CD4-positive, alpha-beta T cell treated with Interleukin-12 subunit alpha and Interleukin-12 subunit beta, for 1 hour (primary cell): Measurements from ENCODE around the gene PACRG.
"Not testable (repeated sequence)": the region's sequence is repeated elsewhere in the genome, so short reads cannot be mapped to it uniquely, and the experiment has no call there.

Experiments used
- DNase-seq: peaks from one replicate; pipeline ENCODE4 v3.0.0-alpha.2; 2020

The PACRG gene

DNA sequence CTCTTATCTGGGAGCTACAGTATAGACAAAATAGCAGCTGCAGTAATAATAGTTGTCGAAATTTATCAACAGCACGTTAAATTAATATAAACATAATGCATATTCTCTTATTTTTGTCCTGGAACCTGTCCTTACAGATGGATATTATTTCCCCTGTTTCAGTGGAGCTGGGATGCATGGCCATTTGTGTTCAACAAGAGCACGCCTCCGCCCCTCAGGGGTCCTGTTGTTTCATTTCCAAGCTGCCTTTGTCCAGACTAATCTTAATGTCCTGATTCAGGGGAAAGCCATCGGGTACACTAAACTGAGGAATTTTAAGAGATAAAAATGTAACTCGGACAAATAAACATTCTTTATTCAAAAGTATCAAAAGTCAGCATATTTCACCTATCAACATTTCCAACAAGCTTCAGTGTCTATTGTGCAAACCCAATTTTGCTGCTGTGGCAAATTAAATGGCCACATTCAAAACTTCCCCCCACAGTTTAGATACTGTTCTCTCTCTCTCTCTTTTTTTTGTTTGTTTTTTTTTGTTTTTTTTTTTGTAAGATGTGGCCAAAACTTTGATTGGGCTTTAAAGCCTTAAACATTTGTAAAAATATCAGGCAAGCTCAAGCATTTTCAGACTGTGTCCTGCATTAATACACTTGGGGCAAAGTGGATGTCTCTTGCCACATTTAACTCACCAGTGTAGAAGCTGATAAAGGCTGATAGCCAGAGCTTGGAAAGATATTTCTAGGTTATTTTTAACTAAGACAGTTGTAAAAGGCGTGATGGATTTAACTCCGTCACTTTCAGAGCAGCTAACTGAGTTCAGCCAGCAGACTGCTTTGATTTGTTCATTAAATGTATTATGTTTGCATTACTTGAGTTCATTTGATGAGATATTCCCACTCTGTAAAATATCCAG lies 574.2 kb downstream of the PACRG start:
- no peak for DNase-seq

DNA sequence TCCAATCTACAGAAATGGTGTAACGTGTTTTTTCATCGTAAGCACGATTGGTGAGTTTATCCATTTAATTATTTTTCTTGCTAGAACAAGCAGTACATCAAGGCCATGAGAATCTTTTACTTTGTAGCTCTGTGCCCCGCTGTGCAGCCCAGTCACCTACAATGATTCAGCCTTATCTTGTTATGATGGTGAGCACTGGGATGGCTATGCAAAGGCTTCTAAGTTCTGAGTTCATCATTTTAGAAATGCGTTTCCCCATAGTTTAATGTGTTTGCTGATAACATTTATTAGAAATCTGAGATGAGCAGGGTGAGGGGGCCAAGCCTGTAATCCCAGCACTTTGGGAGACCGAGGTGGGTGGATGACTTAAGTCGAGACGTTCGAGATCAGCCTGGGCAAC lies 575.0 kb downstream of the PACRG start:
- DNase-seq: no peak

DNA sequence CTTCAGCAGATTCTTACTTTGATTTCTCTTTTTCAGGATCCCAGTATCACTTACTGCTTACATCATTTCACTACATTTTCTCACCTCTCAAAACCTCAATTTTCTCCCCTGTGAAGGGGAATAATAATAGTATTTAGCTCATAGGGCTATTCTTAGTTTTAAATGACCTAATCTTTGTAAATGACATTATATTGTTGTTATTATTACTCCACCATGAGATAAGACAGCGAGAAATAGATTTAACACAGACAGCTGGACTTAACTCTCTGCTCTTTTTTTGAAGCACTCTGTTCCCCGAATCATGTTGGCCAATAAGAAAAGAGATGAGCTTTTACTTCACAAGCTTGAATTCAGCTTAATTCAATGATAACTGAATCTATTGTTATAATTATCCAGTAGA lies 578.2 kb downstream of the PACRG start:
- no peak for DNase-seq

DNA sequence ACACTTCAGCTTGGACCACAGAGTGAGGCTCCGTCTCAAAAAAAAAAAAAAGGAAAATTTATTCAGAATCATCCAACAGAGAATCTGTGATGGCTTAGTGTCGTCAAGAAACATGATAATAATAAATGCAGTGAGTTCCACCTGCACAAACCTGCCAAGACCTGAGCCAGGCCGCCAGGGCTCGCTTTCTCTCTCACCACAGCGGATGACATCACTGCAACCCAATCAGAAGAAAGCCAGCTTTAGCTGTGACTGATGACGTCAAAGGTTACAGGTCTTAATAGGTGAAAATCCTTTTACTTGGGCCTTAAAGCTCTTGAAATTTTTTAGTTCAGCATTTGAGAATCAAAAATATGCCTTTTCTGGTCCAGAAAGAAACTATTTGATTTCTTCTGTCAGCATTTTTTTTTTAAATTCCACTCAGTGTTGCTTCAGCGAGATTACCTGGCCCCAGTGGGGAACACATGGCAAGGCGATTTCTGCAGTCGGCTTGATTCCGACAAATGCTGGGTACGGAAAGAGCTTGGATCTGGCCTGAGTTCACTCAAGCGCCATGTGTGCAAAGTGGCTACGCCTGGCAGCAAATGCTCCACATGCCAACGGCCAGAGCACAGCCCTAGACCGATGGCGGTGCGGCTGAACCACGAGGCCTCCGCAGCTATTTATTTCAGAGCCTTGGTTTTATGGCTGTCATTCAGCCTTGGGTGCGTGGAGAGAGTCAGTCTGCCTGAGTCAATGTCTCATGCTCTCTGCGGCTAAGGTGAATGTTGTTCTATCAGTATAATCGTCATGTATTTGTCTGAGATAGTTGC lies 581.1 kb downstream of the PACRG start:
- DNase-seq: no peak

DNA sequence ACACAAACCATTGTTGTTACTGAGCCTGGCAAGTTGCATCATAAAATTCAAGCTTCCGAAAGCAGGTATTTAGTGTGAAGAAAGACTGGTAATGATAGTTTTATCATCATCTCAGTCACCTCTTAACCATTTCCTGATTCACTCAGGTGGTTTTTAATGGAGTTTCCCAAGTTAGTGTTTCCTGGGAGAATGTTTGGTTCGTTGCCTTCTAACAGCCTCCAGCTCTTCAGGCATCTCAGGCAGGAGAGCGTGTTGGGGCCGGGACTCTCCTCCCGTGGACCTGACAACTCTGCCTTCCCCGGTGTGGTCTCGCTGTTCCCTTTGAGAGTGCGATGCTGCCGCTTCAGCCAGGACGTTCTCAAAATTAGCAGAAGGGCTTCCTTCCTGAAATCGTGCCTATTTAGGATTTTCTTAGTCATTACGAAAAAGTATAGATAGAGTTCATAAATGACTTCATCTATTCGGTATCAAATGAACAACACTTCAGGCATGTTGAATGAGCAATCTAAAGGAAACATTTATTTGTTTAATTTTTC lies 581.8 kb downstream of the PACRG start:
- no peak for DNase-seq

DNA sequence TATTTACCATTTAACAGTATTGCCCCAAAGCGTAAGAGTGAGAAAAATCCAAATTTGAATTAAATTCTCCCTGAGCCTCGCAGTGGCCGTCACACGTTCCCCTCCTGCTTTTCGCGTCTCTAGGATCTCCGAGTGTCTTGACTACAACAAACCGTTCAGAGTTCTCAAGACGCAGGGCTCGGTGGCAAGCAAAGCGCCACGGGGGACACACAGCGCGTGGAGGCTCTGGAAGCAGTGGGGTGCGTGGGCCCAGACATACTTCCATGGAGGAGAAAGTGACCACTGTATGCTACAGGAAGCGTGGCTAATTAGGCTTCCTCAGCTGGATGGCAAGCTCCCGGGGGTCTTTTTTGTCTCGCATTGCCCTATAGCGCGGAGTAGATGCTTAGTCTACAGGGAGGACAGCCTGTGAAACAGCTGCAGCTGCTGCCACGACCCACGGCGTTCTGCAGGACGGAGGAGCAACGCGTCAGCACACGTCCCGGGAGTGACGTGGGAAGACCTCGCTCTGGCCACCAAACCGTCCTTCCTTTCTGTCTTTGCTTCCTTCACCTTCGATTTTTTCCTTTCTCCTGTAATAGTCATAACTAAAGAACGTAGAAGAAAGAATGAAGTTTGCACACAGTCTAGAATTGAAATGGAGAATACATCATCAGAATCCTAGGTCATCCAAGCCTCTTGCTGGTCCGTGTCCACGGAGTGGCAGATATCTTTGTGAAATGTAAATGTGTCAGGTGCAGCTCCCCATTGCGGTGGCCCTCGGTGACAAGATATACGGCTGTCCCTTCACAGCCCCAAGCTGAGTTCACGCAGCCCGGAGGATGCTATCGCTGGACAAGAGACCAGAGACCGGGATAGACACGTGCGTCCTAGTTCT lies 582.6 kb downstream of the PACRG start:
- no peak for DNase-seq

DNA sequence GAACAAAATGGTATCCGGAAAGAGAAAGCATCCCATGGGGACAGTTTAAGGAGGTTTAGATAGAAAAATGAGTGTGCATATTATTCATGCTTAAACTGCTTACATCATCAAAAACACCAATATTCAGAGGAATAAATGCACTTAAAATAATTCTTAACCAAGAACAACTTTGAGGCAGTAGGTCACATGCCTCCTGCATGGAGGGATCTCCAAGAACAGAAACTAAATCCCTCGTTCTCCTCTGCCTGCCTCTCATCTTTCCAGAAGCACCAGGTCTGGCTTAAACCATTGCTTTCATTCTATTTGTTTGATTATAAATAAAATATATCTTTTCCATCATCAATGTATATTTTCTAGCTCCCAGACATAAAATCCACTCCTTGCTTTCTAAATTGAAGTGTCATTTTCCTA lies 583.2 kb downstream of the PACRG start:
- DNase-seq: no peak

DNA sequence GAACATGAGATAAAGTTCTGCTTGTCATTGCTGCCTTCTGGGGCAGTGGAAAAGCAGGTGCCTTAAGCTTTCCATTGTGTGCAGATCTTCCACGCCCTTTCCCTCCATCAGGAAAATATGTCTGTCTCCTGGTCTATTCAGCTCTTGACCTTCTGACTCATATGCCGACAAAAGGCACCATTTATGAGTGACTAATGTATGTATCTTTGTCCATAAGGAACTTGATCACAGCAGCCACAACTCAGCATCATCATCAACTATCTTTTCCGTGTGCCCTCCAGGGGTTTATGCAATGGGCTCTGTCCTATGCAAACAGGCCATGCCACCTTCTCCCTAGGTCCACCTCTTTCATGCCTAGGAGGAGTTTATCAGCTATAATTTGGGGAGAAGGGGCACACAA lies 584.1 kb downstream of the PACRG start:
- no peak for DNase-seq

DNA sequence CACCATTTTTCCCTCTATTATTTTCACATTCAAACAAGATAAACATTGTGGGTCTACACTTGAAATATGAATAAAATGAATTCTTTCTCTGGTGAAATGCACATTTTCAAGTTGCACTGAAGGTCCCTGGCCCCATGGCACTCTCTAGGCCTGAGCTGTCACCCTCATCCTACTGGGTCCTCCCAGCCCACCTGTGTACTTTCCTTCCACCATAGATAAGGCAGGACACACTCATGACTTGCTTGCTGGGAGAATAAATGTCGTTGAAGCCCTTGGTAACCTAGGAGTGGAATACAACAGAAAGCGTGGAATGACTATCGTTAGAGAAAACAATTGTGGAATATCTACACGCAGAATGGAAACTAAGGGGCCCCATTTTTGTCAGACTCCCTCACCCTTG lies 585.8 kb downstream of the PACRG start:
- no peak for DNase-seq

DNA sequence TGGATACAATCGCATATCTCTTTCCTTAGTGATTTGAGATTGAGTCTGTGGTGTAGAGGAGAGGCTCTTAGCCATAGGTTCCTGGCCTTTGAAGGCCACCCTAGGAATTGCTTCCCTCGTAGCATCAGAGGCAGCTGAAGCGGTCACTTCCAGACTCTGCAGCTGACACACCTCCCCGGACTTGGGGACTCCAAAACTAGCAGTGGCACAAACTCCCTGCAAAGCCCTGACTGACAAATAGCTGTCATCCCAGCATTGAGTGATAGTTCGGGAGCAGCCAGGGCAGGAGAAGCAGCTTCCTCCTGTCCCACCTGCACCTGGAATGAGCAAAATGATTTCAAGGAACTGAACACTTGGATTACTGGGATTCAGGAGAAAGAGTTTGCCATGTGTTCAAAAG lies 586.2 kb downstream of the PACRG start:
- DNase-seq: no peak

DNA sequence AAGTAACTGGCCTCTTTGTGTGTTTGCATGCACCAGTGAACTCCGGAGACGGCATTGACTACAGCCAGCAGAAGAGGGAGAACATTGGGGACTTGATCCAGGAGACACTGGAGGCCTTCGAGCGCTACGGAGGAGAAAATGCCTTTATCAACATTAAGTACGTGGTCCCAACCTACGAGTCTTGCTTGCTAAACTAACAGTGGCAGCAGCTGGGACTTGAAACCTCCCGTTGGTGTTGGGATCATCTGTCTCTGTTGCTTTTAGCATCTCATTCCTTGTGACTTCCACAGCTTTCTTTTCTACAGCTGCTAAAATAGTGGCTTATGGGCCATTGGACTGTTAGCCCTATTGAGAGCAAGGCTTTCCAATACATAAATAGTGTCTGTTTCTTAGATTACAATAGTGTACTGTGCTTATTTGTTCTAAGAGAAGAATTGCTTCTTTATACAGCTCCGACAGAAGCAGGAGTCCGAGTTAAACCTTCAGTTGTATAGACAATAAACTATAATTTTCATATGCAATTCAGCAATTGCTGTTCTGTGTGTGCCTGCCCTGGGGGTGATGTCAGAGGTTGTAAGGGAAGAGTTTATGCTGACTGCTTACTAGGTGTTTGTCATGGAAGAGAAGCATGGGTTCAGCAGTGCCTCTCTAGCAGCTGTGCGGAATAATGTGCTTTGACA lies 587.2 kb downstream of the PACRG start:
- no peak for DNase-seq

DNA sequence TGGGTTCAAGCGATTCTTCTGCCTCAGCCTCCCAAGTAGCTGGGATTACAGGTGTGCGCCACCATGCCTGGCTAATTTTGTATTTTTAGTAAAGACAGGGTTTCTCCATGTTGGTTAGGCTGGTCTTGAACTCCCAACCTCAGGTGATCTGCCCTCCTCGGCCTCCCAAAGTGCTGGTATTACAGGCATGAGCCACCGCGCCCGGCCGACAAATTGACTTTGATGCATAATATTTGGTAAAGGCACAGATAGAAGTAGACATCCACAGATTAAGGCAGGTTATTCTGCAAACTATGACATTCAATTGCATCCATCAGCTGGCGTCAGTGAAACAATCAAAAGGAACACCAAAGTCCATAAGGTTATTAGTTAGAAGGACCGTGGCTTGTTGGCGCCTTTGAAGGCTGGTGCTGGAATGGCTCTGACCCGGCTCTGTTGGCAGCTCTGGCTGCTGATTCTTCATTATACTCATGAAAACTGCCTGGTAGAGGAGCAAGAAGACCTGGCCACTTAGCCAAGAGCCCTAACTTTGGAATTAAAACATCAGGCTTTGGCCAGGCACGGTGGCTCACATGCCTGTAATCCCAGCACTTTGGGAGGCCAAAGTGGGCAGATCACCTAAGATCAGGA lies 589.2 kb downstream of the PACRG start:
- DNase-seq: not testable (repeated sequence)

DNA sequence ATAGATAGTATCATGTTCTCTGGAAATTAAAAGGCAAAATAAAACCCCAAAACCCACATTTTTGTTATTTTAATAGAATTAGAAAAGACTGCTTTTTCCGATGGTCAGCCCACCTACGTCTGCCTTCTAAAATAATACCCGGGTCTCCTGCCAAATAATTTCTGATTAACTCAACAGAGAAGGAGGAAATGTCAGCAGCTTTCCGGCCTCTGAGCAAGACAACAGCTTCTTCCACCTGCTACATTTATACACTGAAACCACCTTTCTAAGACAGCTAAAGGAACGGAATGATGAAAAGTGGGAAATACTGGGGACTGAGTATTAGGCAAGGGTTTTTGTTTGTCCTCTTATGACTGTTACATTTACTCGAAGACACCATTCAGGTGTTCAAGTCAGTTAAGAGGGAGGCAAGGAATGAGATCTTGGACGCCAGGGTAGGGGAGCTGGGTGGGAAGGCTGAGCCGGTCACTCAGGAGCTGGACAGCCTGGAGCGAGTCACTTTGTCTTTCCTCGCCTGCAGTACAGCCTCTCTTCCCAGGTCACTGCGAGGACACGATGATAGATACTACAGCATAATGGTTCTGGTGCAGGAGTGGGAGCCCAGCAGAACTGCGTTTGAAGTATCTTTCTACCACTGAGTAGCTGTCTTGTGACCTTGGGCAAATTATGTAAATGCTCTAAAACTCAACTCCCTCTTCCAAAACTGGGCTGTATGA lies 590.5 kb downstream of the PACRG start:
- DNase-seq: no peak

DNA sequence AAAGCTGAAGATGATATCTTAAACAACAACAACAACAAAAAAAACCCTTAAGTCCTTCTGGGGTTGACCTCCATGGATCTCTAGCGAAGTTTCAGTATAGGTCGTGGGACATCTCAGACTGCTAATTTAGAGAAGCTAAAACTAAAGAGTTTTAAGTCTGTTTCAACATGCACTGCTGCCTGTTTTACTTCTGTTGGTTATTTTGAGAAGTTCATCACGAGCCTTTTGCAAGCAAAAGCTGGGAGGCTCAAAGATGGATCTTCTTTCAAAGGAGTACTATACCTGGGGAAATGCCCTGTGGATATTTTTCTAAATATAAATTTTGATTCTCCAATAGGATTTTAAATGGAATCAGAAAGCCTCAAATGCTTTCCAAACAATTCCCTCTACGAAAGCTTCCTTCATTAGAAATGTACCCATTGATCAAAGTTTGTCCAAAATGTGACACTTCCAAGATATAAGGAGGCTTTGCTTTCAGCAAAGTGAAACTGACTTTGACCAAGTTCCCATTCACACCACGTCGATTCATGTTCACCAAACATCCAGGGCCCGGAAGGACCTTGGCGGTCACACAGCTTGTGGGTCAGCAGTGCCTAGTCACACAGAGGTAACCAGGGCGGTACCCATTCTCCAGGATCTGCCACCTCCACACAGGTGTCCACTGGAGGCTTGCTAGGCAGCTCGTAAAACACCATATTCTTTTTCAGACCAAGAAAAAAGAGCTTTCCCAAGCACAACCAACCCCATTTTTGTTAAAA lies 592.0 kb downstream of the PACRG start:
- DNase-seq: no peak

DNA sequence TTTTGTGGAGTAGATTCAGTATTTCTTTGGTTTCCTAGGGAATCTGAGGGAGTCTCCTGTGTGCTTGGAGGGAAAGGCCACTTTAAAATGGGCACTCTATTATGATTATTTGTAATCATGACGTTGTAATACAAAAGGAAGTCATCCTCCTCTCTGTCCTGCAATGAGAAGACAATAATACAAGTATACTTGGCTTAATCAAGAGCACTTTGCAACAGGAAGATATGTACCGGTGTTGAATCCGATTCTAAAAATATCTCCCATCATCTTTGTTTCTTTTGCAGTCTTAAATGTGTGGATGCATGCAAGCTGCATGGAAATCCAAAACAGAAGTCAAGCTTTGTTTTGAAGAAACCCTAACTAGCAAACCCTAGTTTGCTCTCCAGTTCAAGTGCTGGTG lies 592.6 kb downstream of the PACRG start:
- DNase-seq: no peak

DNA sequence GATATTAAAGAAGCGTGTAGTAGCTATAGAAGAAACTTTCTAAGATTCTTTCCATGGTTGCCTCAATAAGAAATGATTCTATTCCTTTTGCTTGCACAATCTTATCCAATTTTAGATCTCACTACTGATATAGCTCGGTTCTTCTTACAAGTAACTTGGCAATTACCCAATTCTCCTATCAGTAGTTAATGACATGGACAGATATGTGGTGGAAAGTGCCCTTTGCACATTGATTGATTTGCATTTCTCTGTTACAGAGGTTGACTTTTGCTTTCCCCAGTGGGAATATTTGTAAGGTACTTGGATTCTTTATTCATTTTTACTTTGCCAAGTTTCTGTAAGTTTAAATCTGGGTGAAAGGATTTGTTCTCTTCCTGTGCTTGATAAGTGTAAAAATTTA lies 593.0 kb downstream of the PACRG start:
- DNase-seq: no peak

DNA sequence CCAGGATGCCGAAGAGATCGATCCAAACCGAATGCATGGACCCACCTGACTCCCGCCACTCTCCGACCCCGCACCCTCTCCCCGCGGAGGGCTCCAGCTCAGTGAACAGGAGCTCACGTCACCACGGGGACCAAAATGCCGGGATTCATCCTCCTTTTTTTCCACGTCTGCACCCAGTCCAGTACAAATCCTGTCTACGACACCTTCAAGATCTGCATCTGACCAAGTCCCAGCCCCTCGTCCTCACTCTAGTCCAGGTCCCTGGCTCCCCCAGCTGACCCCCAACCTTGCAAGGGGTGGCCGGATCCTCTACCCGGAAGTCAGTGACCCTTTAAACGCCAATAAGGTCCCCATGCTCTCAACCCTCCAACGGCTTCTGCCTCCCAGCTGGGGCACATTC lies 593.9 kb downstream of the PACRG start:
- no peak for DNase-seq

DNA sequence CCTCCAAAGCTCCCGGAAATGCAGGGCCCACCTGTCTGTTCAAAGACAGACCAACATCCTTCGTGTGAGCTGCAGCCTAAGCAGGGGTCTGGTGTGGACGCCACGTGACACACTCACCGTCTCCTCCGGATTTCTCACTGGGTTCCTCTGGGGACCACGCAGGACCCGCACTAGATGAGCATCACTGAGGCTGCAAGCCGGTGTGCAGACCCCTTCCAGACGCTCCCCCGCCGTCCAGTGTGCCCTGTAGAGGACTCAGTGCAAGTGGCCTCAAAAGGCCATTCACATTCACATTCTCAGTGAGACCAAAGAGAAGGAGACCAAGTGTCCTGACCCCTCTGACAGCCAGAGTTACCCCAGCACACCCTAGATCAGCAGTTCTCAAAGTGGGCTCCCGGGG lies 595.5 kb downstream of the PACRG start:
- DNase-seq: no peak

DNA sequence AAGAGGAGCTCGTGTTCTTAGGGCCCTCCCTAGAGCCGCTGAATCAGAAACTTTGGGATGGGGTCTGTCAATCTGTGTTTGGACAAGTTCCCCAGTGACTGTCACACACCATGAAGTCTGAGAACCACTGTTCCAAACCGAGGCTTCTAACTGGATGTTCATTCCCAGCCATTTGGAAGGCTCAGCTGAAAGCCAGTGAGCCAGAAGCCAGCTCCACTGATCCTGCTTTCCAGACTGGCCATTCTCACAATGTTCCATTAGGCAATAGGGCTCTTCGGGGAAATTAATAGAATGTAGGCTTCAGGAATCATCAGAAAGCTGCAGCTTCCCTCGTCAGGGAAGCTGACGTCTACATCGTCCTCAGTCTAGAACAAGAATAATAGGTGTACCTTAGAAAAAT lies 595.9 kb downstream of the PACRG start:
- DNase-seq: no peak

DNA sequence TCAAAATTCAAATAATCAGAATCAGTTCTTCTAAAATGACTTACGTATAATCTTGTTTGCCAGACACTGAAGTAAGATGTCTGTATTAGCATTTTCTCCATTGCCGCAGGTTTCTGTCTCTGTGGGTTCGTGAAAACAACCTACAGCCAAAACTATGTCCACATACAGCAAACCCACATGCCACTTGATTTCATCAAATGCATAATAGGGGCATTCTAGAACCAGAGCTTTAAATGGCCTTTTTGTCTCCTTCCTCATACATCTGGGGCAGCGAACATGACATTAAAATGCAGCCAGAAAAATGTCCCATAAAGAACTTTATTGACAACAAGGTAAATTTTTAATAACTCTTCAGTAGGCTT lies 596.5 kb downstream of the PACRG start:
- no peak for DNase-seq
